Hepatocyte (in vitro differentiated cells): ENCODE data around the gene DNAH11.

ENCODE experiments used
- EZH2 ChIP-seq: fragments of 200-600 bp; sonication (generic); IDR thresholded peaks from 2 replicates; pipeline ENCODE4 v1.6.1; 2016; ENCODE audit warnings: antibody characterized with exemption, mild to moderate bottlenecking, borderline replicate concordance
- TF ChIP-seq, protein P1 (sequence below): fragments of 200-600 bp; sonication (generic); IDR thresholded peaks from 2 replicates; pipeline ENCODE4 v1.5.1; 2016; ENCODE audit warnings: antibody characterized with exemption, mild to moderate bottlenecking; ENCODE audit not compliant: poor library complexity

DNA sequence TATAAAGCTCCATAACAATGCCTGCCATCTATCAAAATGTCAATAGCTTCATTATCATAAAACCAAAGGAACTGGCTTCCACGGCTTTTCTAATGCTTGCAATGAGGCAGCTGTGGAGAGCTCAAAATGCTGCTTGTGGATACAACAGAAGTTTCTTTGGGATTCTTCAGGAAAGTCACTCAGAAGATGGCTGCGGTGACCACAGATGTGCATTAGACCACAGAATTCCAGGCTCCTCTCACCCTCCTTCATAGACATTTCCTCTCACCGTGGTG is 325.7 kb downstream of the DNAH11 start:
- TF ChIP-seq, protein P1, sequence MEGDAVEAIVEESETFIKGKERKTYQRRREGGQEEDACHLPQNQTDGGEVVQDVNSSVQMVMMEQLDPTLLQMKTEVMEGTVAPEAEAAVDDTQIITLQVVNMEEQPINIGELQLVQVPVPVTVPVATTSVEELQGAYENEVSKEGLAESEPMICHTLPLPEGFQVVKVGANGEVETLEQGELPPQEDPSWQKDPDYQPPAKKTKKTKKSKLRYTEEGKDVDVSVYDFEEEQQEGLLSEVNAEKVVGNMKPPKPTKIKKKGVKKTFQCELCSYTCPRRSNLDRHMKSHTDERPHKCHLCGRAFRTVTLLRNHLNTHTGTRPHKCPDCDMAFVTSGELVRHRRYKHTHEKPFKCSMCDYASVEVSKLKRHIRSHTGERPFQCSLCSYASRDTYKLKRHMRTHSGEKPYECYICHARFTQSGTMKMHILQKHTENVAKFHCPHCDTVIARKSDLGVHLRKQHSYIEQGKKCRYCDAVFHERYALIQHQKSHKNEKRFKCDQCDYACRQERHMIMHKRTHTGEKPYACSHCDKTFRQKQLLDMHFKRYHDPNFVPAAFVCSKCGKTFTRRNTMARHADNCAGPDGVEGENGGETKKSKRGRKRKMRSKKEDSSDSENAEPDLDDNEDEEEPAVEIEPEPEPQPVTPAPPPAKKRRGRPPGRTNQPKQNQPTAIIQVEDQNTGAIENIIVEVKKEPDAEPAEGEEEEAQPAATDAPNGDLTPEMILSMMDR: no peak
- TF ChIP-seq EZH2: no peak
